GM12874 (cell line): ENCODE data around the gene ITPR3.

ENCODE experiments used
- CTCF ChIP-seq: IDR thresholded peaks from 2 replicates; pipeline ENCODE4 v1.5.1; 2011; ENCODE audit warnings: low read depth, mild to moderate bottlenecking, control low read depth, low read length, moderate library complexity; ENCODE audit not compliant: insufficient read depth

The ITPR3 gene

GRCh38 chr6:33610067-33610466 is 11.1 kb upstream of the ITPR3 start:
- no peak for TF ChIP-seq CTCF

GRCh38 chr6:33610779-33611732 is 10.1 kb upstream of the ITPR3 start:
- no peak for TF ChIP-seq CTCF

GRCh38 chr6:33613146-33613794 is 7.9 kb upstream of the ITPR3 start:
- TF ChIP-seq CTCF, result no peak

- TF ChIP-seq CTCF, result no peak
Measured at GRCh38 chr6:33613795-33614168, 7.3 kb upstream of the ITPR3 start.

- no peak for TF ChIP-seq CTCF
Measured at GRCh38 chr6:33616113-33616512, 5.0 kb upstream of the ITPR3 start.

- no peak for TF ChIP-seq CTCF
Measured at GRCh38 chr6:33616913-33617312, 4.2 kb upstream of the ITPR3 start.

- TF ChIP-seq CTCF, result no peak
Measured at GRCh38 chr6:33619166-33619840, 1.8 kb upstream of the ITPR3 start.
